Measurements from ENCODE around the gene SCAANT1. TPM values are rescaled to one million over a fixed set of nuclear protein-coding genes. Genes with fewer than 3 reads are reported as not detected.

Gene SCAANT1
- polyA plus RNA-seq, 1 experiment, result not detected

- no peak overlapping the region for H3K4me3 ChIP-seq (ENCODE audit: low read depth, low read length)
- DNase-seq (ENCODE audit: low read depth, low spot score), result no peak
- H3K27ac ChIP-seq (ENCODE audit: low read depth, low read length), result no peak overlapping the region
- TF ChIP-seq CTCF (IDR thresholded peaks at IDR 0.05; ENCODE audit: low read depth, low read length), result no peak
- H3K27me3 ChIP-seq (ENCODE audit: control insufficient read depth, insufficient read depth, low read length), result no peaks in the 10 kb centered on the region
- H3K9me3 ChIP-seq (ENCODE audit: control insufficient read depth, insufficient read depth, low read length), result no peaks in the 10 kb centered on the region
- CTCF ChIA-PET, result interaction anchor here (1.8 to 3.9 kb wide), 3 partner anchors 9 to 42 kb away, joined by 11 to 30 read pairs (median 15); no protein-coding TSS in a partner anchor
- POLR2A ChIA-PET, result interaction anchor here (0.6 to 1.3 kb wide), 3 partner anchors 11 to 40 kb away, joined by 3 to 5 read pairs (median 4); partner anchors contain the start of gene SCAANT1
Measured at GRCh38 chr3:63951492-63952247, 39.5 kb upstream of the SCAANT1 start.

- CTCF ChIA-PET, result interaction anchor here (1.8 to 3.9 kb wide), 3 partner anchors 10 to 43 kb away, joined by 11 to 30 read pairs (median 15); no protein-coding TSS in a partner anchor
- Histone ChIP-seq H3K9me3 (ENCODE audit: control insufficient read depth, insufficient read depth, low read length) (no peaks in the 10 kb centered on the region), H3K27ac (ENCODE audit: low read depth, low read length) (no peak overlapping the region), H3K27me3 (ENCODE audit: control insufficient read depth, insufficient read depth, low read length) (no peaks in the 10 kb centered on the region), H3K4me3 (ENCODE audit: low read depth, low read length) (no peak overlapping the region)
- TF ChIP-seq CTCF (IDR thresholded peaks at IDR 0.05; ENCODE audit: low read depth, low read length), result no peak
- no peak for DNase-seq (ENCODE audit: low read depth, low spot score)
- POLR2A ChIA-PET, result interaction anchor here (0.6 to 1.3 kb wide), 3 partner anchors 10 to 39 kb away, joined by 3 to 5 read pairs (median 4); partner anchors contain the start of gene SCAANT1
Measured at GRCh38 chr3:63950698-63951097, 38.5 kb upstream of the SCAANT1 start.

- H3K27me3 ChIP-seq (ENCODE audit: control insufficient read depth, insufficient read depth, low read length), result no peaks in the 10 kb centered on the region
- no peak overlapping the region for H3K4me3 ChIP-seq (ENCODE audit: low read depth, low read length)
- TF ChIP-seq CTCF (IDR thresholded peaks at IDR 0.05; ENCODE audit: low read depth, low read length), result no peak
- no peak for DNase-seq (ENCODE audit: low read depth, low spot score)
- ChIA-PET POLR2A (interaction anchor here (0.6 to 0.7 kb wide), 2 partner anchors 29 to 46 kb away, joined by 3 to 9 read pairs; no protein-coding TSS in a partner anchor), CTCF (interaction anchor here (0.6 to 3.9 kb wide), 4 partner anchors 11 to 160 kb away, joined by 3 to 30 read pairs (median 8); no protein-coding TSS in a partner anchor)
- no peaks in the 10 kb centered on the region for H3K9me3 ChIP-seq (ENCODE audit: control insufficient read depth, insufficient read depth, low read length)
- no peak overlapping the region for H3K27ac ChIP-seq (ENCODE audit: low read depth, low read length)
Measured at GRCh38 chr3:63949005-63949404, 36.8 kb upstream of the SCAANT1 start.

- POLR2A ChIA-PET, result no interaction called here
- no peak overlapping the region for H3K27ac ChIP-seq (ENCODE audit: low read depth, low read length)
- DNase-seq (ENCODE audit: low read depth, low spot score), result no peak
- H3K9me3 ChIP-seq (ENCODE audit: control insufficient read depth, insufficient read depth, low read length), result no peaks in the 10 kb centered on the region
- no peak for TF ChIP-seq CTCF (IDR thresholded peaks at IDR 0.05; ENCODE audit: low read depth, low read length)
- CTCF ChIA-PET, result no interaction called here
- H3K4me3 ChIP-seq (ENCODE audit: low read depth, low read length), result no peak overlapping the region
- H3K27me3 ChIP-seq (ENCODE audit: control insufficient read depth, insufficient read depth, low read length), result no peaks in the 10 kb centered on the region
Measured at GRCh38 chr3:63947594-63947993, 35.4 kb upstream of the SCAANT1 start.

GRCh38 chr3:63946753-63947152, 34.6 kb upstream of the SCAANT1 start:
- Histone ChIP-seq H3K4me3 (ENCODE audit: low read depth, low read length) (no peak overlapping the region), H3K27ac (ENCODE audit: low read depth, low read length) (no peak overlapping the region), H3K9me3 (ENCODE audit: control insufficient read depth, insufficient read depth, low read length) (no peaks in the 10 kb centered on the region), H3K27me3 (ENCODE audit: control insufficient read depth, insufficient read depth, low read length) (no peaks in the 10 kb centered on the region)
- no peak for DNase-seq (ENCODE audit: low read depth, low spot score)
- TF ChIP-seq CTCF (IDR thresholded peaks at IDR 0.05; ENCODE audit: low read depth, low read length), result no peak
- ChIA-PET POLR2A (interaction anchor here (0.6 to 0.7 kb wide), 2 partner anchors 10 to 84 kb away, joined by 3 to 4 read pairs; no protein-coding TSS in a partner anchor), CTCF (no interaction called here)
